ENCODE data around the gene CRYBA4. TPM values are rescaled to one million over a fixed set of nuclear protein-coding genes. Genes with fewer than 3 reads are reported as not detected.

The CRYBA4 gene
- total and polyA plus RNA-seq, 8 donors: 0.21 to 0.87 (median 0.43) TPM; not detected in 2

GRCh38 chr22:26577081-26577480, 44.7 kb upstream of the CRYBA4 start:
- Histone ChIP-seq H3K4me1 (peaks cover 5 to 92% of the 10 kb centered on the region in 2 donors), H3K4me3 (no peak overlapping the region)

DNA sequence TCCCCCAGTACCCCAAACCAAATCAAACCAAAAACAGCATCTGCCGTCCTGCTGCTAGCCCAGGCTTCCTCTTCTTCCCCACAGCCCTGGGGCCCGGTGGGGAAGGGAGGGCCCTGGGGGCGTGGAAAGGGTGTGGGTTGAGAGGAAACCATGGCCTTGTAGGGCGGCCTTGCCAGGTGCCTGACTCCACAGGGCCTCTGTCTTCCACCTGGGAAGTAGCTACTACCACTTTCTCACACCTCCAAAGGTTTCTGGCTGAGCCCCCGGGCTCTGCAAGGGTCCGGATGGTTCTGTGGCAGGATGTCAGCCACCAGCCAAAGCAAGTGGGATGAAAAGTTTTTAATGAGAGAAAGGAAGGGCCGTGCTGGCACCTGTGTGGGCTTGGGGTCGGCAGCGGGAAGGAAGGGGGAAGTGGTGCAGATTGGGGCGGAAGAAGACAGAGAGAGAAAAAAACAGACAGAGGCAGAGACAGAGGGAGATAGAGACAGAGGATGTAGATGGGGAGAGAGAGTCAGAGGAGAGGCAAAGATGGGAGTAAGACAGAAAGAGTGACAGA, 42.4 kb upstream of the CRYBA4 start:
- Histone ChIP-seq H3K36me3 (peaks cover 0 to 18% of the 10 kb centered on the region in 2 donors), H3K27me3 (no peaks in the 10 kb centered on the region), H3K4me3 (no peak overlapping the region), H3K9me3 (no peaks in the 10 kb centered on the region), H3K4me1 (peaks cover 5 to 75% of the 10 kb centered on the region in 2 donors), H3K27ac (peak overlapping the region in 1 of 2 donors; percentile 70)
- ATAC-seq: peak; percentile 56
- peak in 1 of 4 donors; percentile 87 for DNase-seq
- no peak for TF ChIP-seq CTCF (IDR thresholded peaks at IDR 0.05)
- intact Hi-C loops (cut with DNase I): no loop called here

More at GRCh38 chr22:26577081-26577480, 44.7 kb upstream of the CRYBA4 start:
- intact Hi-C loops (cut with DNase I): no loop called here
- no peak overlapping the region for H3K27ac ChIP-seq
- TF ChIP-seq CTCF (IDR thresholded peaks at IDR 0.05): no peak
- H3K36me3 ChIP-seq: peaks cover 0 to 10% of the 10 kb centered on the region in 2 donors
- no peaks in the 10 kb centered on the region for H3K9me3 ChIP-seq
- no peak for ATAC-seq
- no peak for DNase-seq
- H3K27me3 ChIP-seq: no peaks in the 10 kb centered on the region

- ATAC-seq: no peak
Measured at GRCh38 chr22:26580240-26580962, 41.4 kb upstream of the CRYBA4 start.

DNA sequence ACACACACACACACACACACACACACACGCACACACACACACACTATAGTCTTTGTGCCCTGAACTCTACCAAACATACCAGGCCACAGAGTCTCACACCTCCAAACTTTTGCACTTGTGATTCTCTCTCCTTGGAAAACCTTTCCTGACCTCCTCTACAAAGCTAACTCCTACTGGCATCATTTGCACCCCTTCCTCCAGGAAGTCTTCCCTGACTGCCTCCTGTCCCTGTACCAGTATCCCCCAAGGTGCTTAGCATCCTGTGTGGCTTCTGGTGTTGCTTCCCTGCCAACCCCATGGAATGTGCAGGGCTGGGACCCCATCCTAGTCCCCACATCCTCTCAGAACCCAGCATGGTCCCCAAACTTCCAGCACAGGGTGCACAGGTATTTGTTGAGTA, 40.7 kb upstream of the CRYBA4 start:
- no peaks in the 10 kb centered on the region for H3K9me3 ChIP-seq
- no peak overlapping the region for H3K27ac ChIP-seq
- H3K4me3 ChIP-seq: no peak overlapping the region
- H3K4me1 ChIP-seq: peaks cover 19 to 75% of the 10 kb centered on the region in 2 donors
- H3K36me3 ChIP-seq: peaks cover 0 to 18% of the 10 kb centered on the region in 2 donors
- H3K27me3 ChIP-seq: no peaks in the 10 kb centered on the region
- TF ChIP-seq CTCF (IDR thresholded peaks at IDR 0.05): no peak
- no peak for DNase-seq
- no peak for ATAC-seq
- intact Hi-C loops (cut with DNase I): no loop called here

More at GRCh38 chr22:26580240-26580962, 41.4 kb upstream of the CRYBA4 start:
- no peak for DNase-seq
- no peak for TF ChIP-seq CTCF (IDR thresholded peaks at IDR 0.05)
- Histone ChIP-seq H3K4me1 (peaks cover 15 to 75% of the 10 kb centered on the region in 2 donors), H3K4me3 (no peak overlapping the region), H3K9me3 (no peaks in the 10 kb centered on the region), H3K36me3 (peaks cover 0 to 18% of the 10 kb centered on the region in 2 donors), H3K27ac (peak overlapping the region in 1 of 2 donors; percentile 70), H3K27me3 (no peaks in the 10 kb centered on the region)
- intact Hi-C loops (cut with DNase I): no loop called here

DNA sequence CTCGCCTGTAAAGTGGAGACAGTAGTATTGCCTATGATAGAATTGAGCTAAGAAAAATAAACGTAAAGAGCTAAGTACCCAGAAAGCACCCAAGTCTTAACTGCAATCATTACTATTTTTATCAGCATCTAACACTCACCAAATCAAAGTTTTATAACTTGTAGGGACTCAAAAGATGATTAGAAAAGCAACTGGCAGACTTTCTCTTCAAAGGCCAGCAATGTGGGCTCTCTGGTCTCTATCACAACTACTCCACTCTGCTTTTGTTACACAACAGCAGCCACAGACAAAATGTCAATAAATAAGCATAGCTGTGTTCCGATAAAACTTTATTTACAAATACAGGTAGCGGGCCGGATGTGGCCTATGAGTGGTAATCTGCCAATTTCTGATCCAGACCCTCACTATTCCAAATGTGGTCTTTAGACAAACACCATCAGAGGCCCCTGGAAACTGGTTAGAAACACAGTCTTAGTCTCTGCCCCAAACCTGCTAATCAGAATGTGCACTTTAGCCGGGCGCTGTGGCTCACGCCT, 40.1 kb upstream of the CRYBA4 start:
- ATAC-seq: no peak
- no peak overlapping the region for H3K4me3 ChIP-seq
- intact Hi-C loops (cut with DNase I): no loop called here
- H3K27me3 ChIP-seq: no peaks in the 10 kb centered on the region
- TF ChIP-seq CTCF (IDR thresholded peaks at IDR 0.05): no peak
- H3K9me3 ChIP-seq: no peaks in the 10 kb centered on the region
- peaks cover 20 to 75% of the 10 kb centered on the region in 2 donors for H3K4me1 ChIP-seq
- no peak overlapping the region for H3K27ac ChIP-seq
- H3K36me3 ChIP-seq: peaks cover 0 to 18% of the 10 kb centered on the region in 2 donors
- no peak for DNase-seq

Measured in left lung (tissue), 10 donors.